ENCODE measurements around the gene LCNL1. TPM values are rescaled to one million over a fixed set of nuclear protein-coding genes. Genes with fewer than 3 reads are reported as not detected.

LCNL1 gene
- total RNA-seq, 1 experiment from 2014 or later, result 0.41 TPM

DNA sequence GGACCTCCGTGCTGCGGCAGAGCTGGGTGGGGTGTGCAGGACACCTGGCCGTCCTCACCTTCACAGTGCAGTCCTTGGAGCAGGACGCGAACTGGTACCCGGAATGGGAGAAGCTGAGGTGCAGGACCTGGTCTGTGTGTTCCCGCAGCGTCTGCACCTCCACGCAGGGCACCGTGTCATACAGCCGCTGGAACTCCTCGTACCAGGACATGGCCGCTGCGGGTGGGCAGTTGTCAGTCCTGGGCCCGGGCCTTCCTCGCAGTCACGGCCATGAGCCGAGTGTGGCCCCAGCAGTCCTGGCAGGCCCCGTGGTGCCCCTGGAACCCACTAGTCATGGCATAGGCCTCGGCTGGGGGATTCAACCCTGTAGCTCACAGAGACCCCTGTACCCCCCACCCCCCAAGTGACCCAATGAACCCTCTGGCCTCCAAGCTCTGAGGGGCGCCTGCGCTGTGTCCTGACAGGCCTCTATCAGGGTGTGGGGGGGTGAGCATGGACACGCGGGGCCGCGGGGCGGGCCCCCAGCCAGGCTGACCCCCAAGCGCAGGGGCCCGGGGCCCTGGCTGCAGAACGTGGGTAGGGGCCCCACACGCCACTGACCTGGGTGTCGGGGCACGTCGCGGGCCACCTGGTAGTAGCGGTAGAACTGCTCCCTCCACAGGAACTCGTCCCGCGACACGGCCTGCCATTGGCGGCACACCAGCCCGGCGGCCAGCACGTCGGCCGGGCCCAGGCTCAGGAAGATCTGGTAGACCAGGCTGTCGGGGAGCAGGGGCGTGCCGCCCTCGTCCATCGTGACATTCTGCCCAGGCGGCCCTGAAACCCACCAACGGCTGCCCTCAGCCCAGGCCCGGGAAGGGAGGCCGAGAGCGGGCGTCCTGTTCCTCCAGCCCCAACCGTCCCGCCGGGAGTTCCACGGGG lies 39.2 kb upstream of the LCNL1 start:
- POLR2A ChIA-PET (ENCODE audit: unreplicated experiment), result no interaction called here
- Histone ChIP-seq H3K4me2 (peak overlapping the region; percentile 95), H3K4me3 (peak overlapping the region; percentile 87), H3K27me3 (ENCODE audit: insufficient read depth, low read depth) (no peaks in the 10 kb centered on the region), H3K4me1 (replicated peaks; ENCODE audit: insufficient read depth) (peaks cover 14% of the 10 kb centered on the region), H3F3A (ENCODE audit: insufficient read depth, low read depth) (peaks cover 18% of the 10 kb centered on the region; the same call in 1 of the 2 replicates), H3K79me2 (ENCODE audit: low read depth) (peaks cover 18% of the 10 kb centered on the region), H2AFZ (0 out of 2 replicates have a peak overlapping the region, but pooled peaks have one; percentile 67), H3K9me2 (ENCODE audit: insufficient read depth) (no peaks in the 10 kb centered on the region), H3K36me3 (ENCODE audit: low read depth) (peaks cover 7% of the 10 kb centered on the region), H3K27ac (peak overlapping the region; percentile 26; the same call in 1 of the 2 replicates), H3K9me3 (ENCODE audit: insufficient read depth, low read depth) (no peaks in the 10 kb centered on the region), H4K20me1 (ENCODE audit: insufficient read depth) (no peaks in the 10 kb centered on the region; the same call in none of the 2 replicates)
- TF ChIP-seq, protein P1, sequence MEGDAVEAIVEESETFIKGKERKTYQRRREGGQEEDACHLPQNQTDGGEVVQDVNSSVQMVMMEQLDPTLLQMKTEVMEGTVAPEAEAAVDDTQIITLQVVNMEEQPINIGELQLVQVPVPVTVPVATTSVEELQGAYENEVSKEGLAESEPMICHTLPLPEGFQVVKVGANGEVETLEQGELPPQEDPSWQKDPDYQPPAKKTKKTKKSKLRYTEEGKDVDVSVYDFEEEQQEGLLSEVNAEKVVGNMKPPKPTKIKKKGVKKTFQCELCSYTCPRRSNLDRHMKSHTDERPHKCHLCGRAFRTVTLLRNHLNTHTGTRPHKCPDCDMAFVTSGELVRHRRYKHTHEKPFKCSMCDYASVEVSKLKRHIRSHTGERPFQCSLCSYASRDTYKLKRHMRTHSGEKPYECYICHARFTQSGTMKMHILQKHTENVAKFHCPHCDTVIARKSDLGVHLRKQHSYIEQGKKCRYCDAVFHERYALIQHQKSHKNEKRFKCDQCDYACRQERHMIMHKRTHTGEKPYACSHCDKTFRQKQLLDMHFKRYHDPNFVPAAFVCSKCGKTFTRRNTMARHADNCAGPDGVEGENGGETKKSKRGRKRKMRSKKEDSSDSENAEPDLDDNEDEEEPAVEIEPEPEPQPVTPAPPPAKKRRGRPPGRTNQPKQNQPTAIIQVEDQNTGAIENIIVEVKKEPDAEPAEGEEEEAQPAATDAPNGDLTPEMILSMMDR (conservative IDR thresholded peaks at IDR 0.05), result no peak
- no peak for TF ChIP-seq EZH2 (IDR thresholded peaks at IDR 0.05; ENCODE audit: low read depth)
- CTCF ChIA-PET, result interaction anchor here (0.6 kb wide), 1 partner anchor 187 kb away, joined by 6 read pairs; no protein-coding TSS in a partner anchor
- no TSS peak for BruUV-seq (replicated peaks)
- peak in 1 of 2 experiments; percentile 51 for DNase-seq
- intact Hi-C loops (cut with micrococcal nuclease; ENCODE audit: unreplicated experiment), result loop anchor here (1.0 to 5.0 kb wide), 3 partner anchors 42 to 95 kb away; partner anchors contain the start of gene PHPT1

DNA sequence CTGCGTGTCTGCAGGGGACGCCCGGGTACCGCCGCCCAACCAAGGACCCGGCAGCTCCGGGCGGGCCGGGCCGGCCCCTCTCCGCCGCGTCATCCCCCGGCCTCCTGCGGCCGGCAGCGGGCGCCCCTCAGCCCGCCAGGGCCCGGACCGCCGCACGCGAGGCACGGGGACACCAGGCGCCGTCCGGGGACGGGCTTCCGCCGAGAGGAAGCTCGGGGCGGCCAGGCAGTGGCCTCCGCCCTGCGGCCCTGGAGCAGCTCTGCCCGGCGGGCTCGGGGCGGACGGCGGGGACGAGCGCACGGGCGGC lies 38.6 kb upstream of the LCNL1 start:
- Histone ChIP-seq H3K9me3 (ENCODE audit: insufficient read depth, low read depth) (no peaks in the 10 kb centered on the region), H4K20me1 (ENCODE audit: insufficient read depth) (no peaks in the 10 kb centered on the region; the same call in none of the 2 replicates), H3F3A (ENCODE audit: insufficient read depth, low read depth) (peaks cover 19% of the 10 kb centered on the region; the same call in 1 of the 2 replicates), H3K36me3 (ENCODE audit: low read depth) (peaks cover 7% of the 10 kb centered on the region), H3K9me2 (ENCODE audit: insufficient read depth) (no peaks in the 10 kb centered on the region), H3K4me3 (peak overlapping the region; percentile 87), H3K27me3 (ENCODE audit: insufficient read depth, low read depth) (no peaks in the 10 kb centered on the region), H3K79me2 (ENCODE audit: low read depth) (peaks cover 18% of the 10 kb centered on the region), H2AFZ (0 out of 2 replicates have a peak overlapping the region, but pooled peaks have one; percentile 67), H3K4me1 (replicated peaks; ENCODE audit: insufficient read depth) (peaks cover 20% of the 10 kb centered on the region), H3K4me2 (peak overlapping the region; percentile 95), H3K27ac (peak overlapping the region; percentile 26; the same call in 1 of the 2 replicates)
- DNase-seq, result no peak
- POLR2A ChIA-PET (ENCODE audit: unreplicated experiment), result interaction anchor here (0.5 to 0.6 kb wide), 2 partner anchors 43 to 302 kb away, joined by 3 to 5 read pairs; no protein-coding TSS in a partner anchor
- intact Hi-C loops (cut with micrococcal nuclease; ENCODE audit: unreplicated experiment), result loop anchor here (1.0 to 5.0 kb wide), 3 partner anchors 43 to 95 kb away; partner anchors contain the start of gene PHPT1
- CTCF ChIA-PET, result no interaction called here
- BruUV-seq (replicated peaks), result no TSS peak
- no peak for TF ChIP-seq EZH2 (IDR thresholded peaks at IDR 0.05; ENCODE audit: low read depth)
- TF ChIP-seq, protein P1 (conservative IDR thresholded peaks at IDR 0.05), result no peak
